HepG2 (cell line): ENCODE measurements around the gene MKRN1. TPM values are rescaled to one million over a fixed set of nuclear protein-coding genes. Genes with fewer than 3 reads are reported as not detected.

Experiments
- ATAC-seq: fragments of 200-7000 bp; cut with Tn5 transposase; 3 replicates; pipeline ENCODE4 v1.9.1; 2020; ENCODE audit warnings: mild to moderate bottlenecking, moderate library complexity
- BruUV-seq: library from RNA; stranded (reverse); fragments of 400-500 nt; replicated peaks from 2 replicates; lab custom pipeline; 2021; lab: Mats Ljungman, UMichigan
- CTCF ChIA-PET: fragments of 300-600 bp; formaldehyde crosslinking; extraction: SDS; loops from one replicate; lab custom pipeline; 2021; ENCODE audit warnings: low total read pairs, inconsistent platforms, low intra/inter-chr PET ratio; lab: Yijun Ruan, JAX
- POLR2A ChIA-PET: fragments of 350-600 bp; sonication (Branson Sonifier 250); formaldehyde crosslinking; loops from one replicate; lab custom pipeline; 2020; ENCODE audit warnings: antibody characterized with exemption, inconsistent platforms; lab: Yijun Ruan, JAX
- DNase-seq: peaks from one replicate; pipeline ENCODE4 v3.0.0-alpha.2; 2015; ENCODE audit warnings: low spot score
- FAIRE-seq: peaks from 3 replicates; lab custom pipeline; 2011; peaks lifted over from hg19 to GRCh38; lab: Jason Lieb, UNC
- H2AFZ ChIP-seq: one replicate; pipeline ENCODE4 v1.6.1; 2011; ENCODE audit warnings: low read length, inconsistent platforms
- H3K27ac ChIP-seq: fragments of 300-600 bp; 3 replicates; pipeline ENCODE4 v1.8.0; 2011; ENCODE audit warnings: mixed run types, mild to moderate bottlenecking, mixed read lengths, low read length, inconsistent platforms; ENCODE audit not compliant: insufficient read depth; ENCODE audit errors: extremely low read length
- H3K27me3 ChIP-seq, 2 experiments: fragments of 200-600 bp in 1 of 2; 2 replicates in 1 of 2; 3 replicates in 1 of 2; pipeline versions ENCODE4 v1.6.0 to v1.8.0; 2011; ENCODE audit warnings: low read length in 2 of 2, mild to moderate bottlenecking in 2 of 2, moderate library complexity in 2 of 2, inconsistent platforms in 1 of 2; ENCODE audit not compliant: insufficient read depth in 2 of 2, control insufficient read depth in 1 of 2
- H3K36me3 ChIP-seq, 2 experiments: fragments of 200-600 bp in 1 of 2; replicated peaks in 1 of 2; 2 replicates in 1 of 2; 3 replicates in 1 of 2; pipeline versions ENCODE4 v1.5.1 to v1.8.0; 2011; ENCODE audit warnings: low read length in 2 of 2, inconsistent platforms in 1 of 2; ENCODE audit not compliant: insufficient read depth in 2 of 2, control insufficient read depth in 1 of 2
- H3K4me1 ChIP-seq: 2 replicates; pipeline ENCODE4 v1.5.1; 2012; ENCODE audit warnings: low read length, inconsistent platforms; ENCODE audit not compliant: insufficient read depth
- H3K4me2 ChIP-seq: 2 replicates; pipeline ENCODE4 v1.6.0; 2011; ENCODE audit warnings: low read depth, low read length, inconsistent platforms
- H3K4me3 ChIP-seq, 3 experiments: fragments of 200-600 bp in 1 of 3; sonication (generic), shearing (Covaris generic) in 1 of 3; replicated peaks in 1 of 3; 2 replicates each; pipeline ENCODE4 v1.5.1; 2011 to 2016; ENCODE audit warnings: low read length in 3 of 3, inconsistent platforms in 2 of 3, low read depth in 2 of 3, mild to moderate bottlenecking in 2 of 3, control low read depth in 1 of 3, mixed read lengths in 1 of 3; ENCODE audit not compliant: insufficient read depth in 1 of 3
- H3K79me2 ChIP-seq: one replicate; pipeline ENCODE4 v1.6.1; 2011; ENCODE audit warnings: low read length, inconsistent platforms; ENCODE audit not compliant: insufficient read depth
- H3K9ac ChIP-seq: 2 replicates; pipeline ENCODE4 v1.6.0; 2011; ENCODE audit warnings: mild to moderate bottlenecking, low read depth, low read length, inconsistent platforms; ENCODE audit not compliant: insufficient read depth
- H3K9me3 ChIP-seq: 2 replicates; pipeline ENCODE4 v1.5.1; 2012; ENCODE audit warnings: mild to moderate bottlenecking, low read length
- H4K20me1 ChIP-seq: 2 replicates; pipeline ENCODE4 v1.6.0; 2011; ENCODE audit warnings: inconsistent platforms, mild to moderate bottlenecking, low read length, moderate library complexity; ENCODE audit not compliant: insufficient read depth
- BCLAF1 ChIP-seq: fragments of 450-650 bp; IDR thresholded peaks from 2 replicates; pipeline ENCODE4 v1.6.1; 2017; ENCODE audit warnings: mild to moderate bottlenecking
- E2F5 ChIP-seq: sonication (generic); formaldehyde crosslinking; conservative IDR thresholded peaks from 2 replicates; pipeline ENCODE4 v1.4.0; 2020; ENCODE audit warnings: missing genetic modification reagents
- EED ChIP-seq: sonication (generic); formaldehyde crosslinking; IDR thresholded peaks from 2 replicates; pipeline ENCODE4 v1.5.0; 2020; ENCODE audit warnings: mild to moderate bottlenecking, missing genetic modification reagents
- GATAD2A ChIP-seq: IDR thresholded peaks from 2 replicates; pipeline ENCODE4 v1.6.1; 2016
- HDAC1 ChIP-seq: sonication (generic); formaldehyde crosslinking; IDR thresholded peaks from 2 replicates; pipeline ENCODE4 v1.5.1; 2020; ENCODE audit warnings: mild to moderate bottlenecking, missing genetic modification reagents
- HIVEP1 ChIP-seq: sonication (generic); formaldehyde crosslinking; IDR thresholded peaks from 2 replicates; pipeline ENCODE4 v1.4.0; 2020; ENCODE audit warnings: mild to moderate bottlenecking, missing genetic modification reagents
- KDM5B ChIP-seq: sonication (generic); formaldehyde crosslinking; IDR thresholded peaks from 2 replicates; pipeline ENCODE4 v1.4.0; 2020; ENCODE audit warnings: missing genetic modification reagents, mild to moderate bottlenecking, borderline replicate concordance
- RBM22 ChIP-seq: fragments of 200-400 bp; formaldehyde crosslinking; optimal IDR thresholded peaks from 2 replicates; pipeline ENCODE3; 2017; ENCODE audit warnings: mild to moderate bottlenecking, low read length, moderate library complexity
- SKI ChIP-seq: fragments of 450-650 bp; IDR thresholded peaks from one replicate; pipeline ENCODE4 v1.6.1; 2018; ENCODE audit warnings: mild to moderate bottlenecking; ENCODE audit not compliant: partially characterized antibody
- ZFP37 ChIP-seq: sonication (generic); formaldehyde crosslinking; IDR thresholded peaks from 2 replicates; pipeline ENCODE4 v1.4.0; 2020; ENCODE audit warnings: missing genetic modification reagents, borderline replicate concordance
- ZNF256 ChIP-seq: sonication (generic); formaldehyde crosslinking; conservative IDR thresholded peaks from 2 replicates; pipeline ENCODE4 v1.4.0; 2020; ENCODE audit warnings: missing genetic modification reagents
- ZNF691 ChIP-seq: sonication (generic); formaldehyde crosslinking; IDR thresholded peaks from 2 replicates; pipeline ENCODE4 v1.4.0; 2020; ENCODE audit warnings: missing genetic modification reagents, low read depth, mild to moderate bottlenecking, borderline replicate concordance
- ZSCAN30 ChIP-seq: sonication (generic); formaldehyde crosslinking; IDR thresholded peaks from 2 replicates; pipeline ENCODE4 v1.5.0; 2020; ENCODE audit warnings: mild to moderate bottlenecking, missing genetic modification reagents
- WGBS: methylation state at CpG from one replicate; pipeline ENCODE4 v1.1.6; 2017; ENCODE audit warnings: low lambda C conversion rate; 5-methylcytosine and 5-hydroxymethylcytosine counted together
- in situ Hi-C: cut with HindIII; loops from 2 replicates; pipeline ENCODE4 v1.10.0; 2017; ENCODE audit warnings: low pct_unique_long_range_greater_than_20kb; ENCODE audit not compliant: extremely low pct_ligation_motif_present
- intact Hi-C: fragments of 100-400 bp; cut with micrococcal nuclease; formaldehyde crosslinking; loops from one replicate; pipeline ENCODE4 v1.10.0; 2022; ENCODE audit not compliant: unreplicated experiment
- polyA plus RNA-seq, 8 experiments: library from polyadenylated mRNA; depleted of rRNA in 3 of 8; stranded (reverse) in 7 of 8; unstranded in 1 of 8; fragments of >200 nt; fragmentation: Illumina TruSeq in 4 of 8; extraction: Trizol in 4 of 8; gene quantifications; 2 replicates each; pipeline versions ENCODE4 v1.2.1 to v1.2.3, GENCODE V29; 2011 to 2016; ENCODE audit warnings: low read depth in 4 of 8, missing spikeins in 1 of 8, mixed read lengths in 1 of 8; ENCODE audit not compliant: insufficient read depth in 1 of 8
- total RNA-seq, 5 experiments: library from RNA; depleted of rRNA; stranded (reverse); fragments of >200 nt; fragmentation: Illumina TruSeq; extraction: Trizol; gene quantifications; 2 replicates each; pipeline ENCODE4 v1.2.3, GENCODE V29; 2016; ENCODE audit warnings: low read depth in 1 of 5

The MKRN1 gene
- total and polyA plus RNA-seq, 2 of the 13 experiments (the other 11 are each of a cell fraction or from before 2014, with no cell fraction given): 28.5 to 32.8 TPM

- TF ChIP-seq BCLAF1: no peak
- TF ChIP-seq KDM5B (CRISPR knock-in tag): no peak
- TF ChIP-seq E2F5: no peak
- no peak for TF ChIP-seq RBM22
- no peak for TF ChIP-seq HIVEP1 (CRISPR knock-in tag)
- no peak for TF ChIP-seq EED (CRISPR knock-in tag)
- no peak for TF ChIP-seq GATAD2A (CRISPR knock-in tag)
- TF ChIP-seq SKI: no peak
- TF ChIP-seq, all 625 proteins: peak for 0
These were observed 27.6 kb downstream of the MKRN1 start (continued) for GRCh38 chr7:140451716-140452115.

- POLR2A ChIA-PET: no interaction called here
- intact Hi-C loops (no loop called here), in situ Hi-C loops (no loop called here)
- BruUV-seq: no TSS peak
- no peak overlapping the region for H3K27ac ChIP-seq
- FAIRE-seq: no peak
- no peak for TF ChIP-seq ZNF256
- TF ChIP-seq HDAC1 (CRISPR knock-in tag): no peak
- TF ChIP-seq ZFP37: no peak
- no peak for TF ChIP-seq ZSCAN30 (CRISPR knock-in tag)
- no peak for TF ChIP-seq ZNF691
- H3K4me2 ChIP-seq: no peak overlapping the region
- H3K4me1 ChIP-seq: peaks cover 4% of the 10 kb centered on the region
- H3K9me3 ChIP-seq: no peaks in the 10 kb centered on the region
- H2AFZ ChIP-seq: no peak overlapping the region
- CTCF ChIA-PET: no interaction called here
- H3K9ac ChIP-seq: no peak overlapping the region
- H3K4me3 ChIP-seq: no peak overlapping the region
- no peaks in the 10 kb centered on the region for H3K27me3 ChIP-seq
- no peak for DNase-seq
- H4K20me1 ChIP-seq: no peaks in the 10 kb centered on the region
- H3K79me2 ChIP-seq: no peaks in the 10 kb centered on the region
- ATAC-seq: no peak
- peaks cover 0 to 5% of the 10 kb centered on the region in 2 experiments; a peak in 1 of 5 replicates for H3K36me3 ChIP-seq
- 91% methylated on average over 4 of the region's 4 CpGs for WGBS
These were observed 30.4 kb downstream of the MKRN1 start for GRCh38 chr7:140448781-140449480.
